CD4-positive, alpha-beta T cell (primary cell): ENCODE measurements around the gene STXBP2. TPM values are rescaled to one million over a fixed set of nuclear protein-coding genes. Genes with fewer than 3 reads are reported as not detected.

Source experiments
- ATAC-seq: fragments of 200-7000 bp; cut with Tn5 transposase; one replicate; pipeline ENCODE4 v1.10.0; 2022; ENCODE audit warnings: mild to moderate bottlenecking; ENCODE audit not compliant: poor library complexity
- CTCF ChIA-PET: fragments of 350-600 bp; sonication (Branson Sonifier 250); formaldehyde crosslinking; loops from one replicate; lab custom pipeline; 2021; ENCODE audit warnings: antibody characterized with exemption, inconsistent platforms; lab: Charles Lee
- POLR2A ChIA-PET: fragments of 350-600 bp; sonication (Branson Sonifier 250); formaldehyde crosslinking; loops from one replicate; lab custom pipeline; 2021; ENCODE audit warnings: antibody characterized with exemption, inconsistent platforms; lab: Charles Lee
- DNase-seq, 14 experiments: peaks; one replicate each; pipeline ENCODE4 v3.0.0-alpha.2; 2013 to 2020; ENCODE audit warnings: mixed read lengths in 2 of 14
- H3K27ac ChIP-seq, 2 donors: one replicate each; pipeline versions ENCODE4 v1.5.1 to v1.7.0; 2013; ENCODE audit warnings: low read length in 2 of 2, low read depth in 1 of 2, mild to moderate bottlenecking in 1 of 2
- H3K27me3 ChIP-seq, 2 experiments: 1 replicate in 1 of 2; 2 replicates in 1 of 2; pipeline versions ENCODE4 v1.6.1 to v1.7.0; 2013; ENCODE audit warnings: low read length in 2 of 2, control low read depth in 1 of 2, mild to moderate bottlenecking in 1 of 2, moderate library complexity in 1 of 2; ENCODE audit not compliant: insufficient read depth in 2 of 2, control insufficient read depth in 1 of 2
- H3K36me3 ChIP-seq: one replicate; pipeline ENCODE4 v1.6.1; 2013; ENCODE audit warnings: low read length, control low read depth; ENCODE audit not compliant: insufficient read depth
- H3K4me1 ChIP-seq: one replicate; pipeline ENCODE4 v1.6.1; 2013; ENCODE audit warnings: low read length, control low read depth; ENCODE audit not compliant: insufficient read depth
- H3K4me3 ChIP-seq: one replicate; pipeline ENCODE4 v1.5.1; 2013; ENCODE audit warnings: mild to moderate bottlenecking, low read length, moderate library complexity
- H3K9me3 ChIP-seq, 2 experiments: 1 replicate in 1 of 2; 2 replicates in 1 of 2; pipeline versions ENCODE4 v1.6.1 to v1.7.0; 2013; ENCODE audit warnings: low read length in 2 of 2, mild to moderate bottlenecking in 2 of 2, control low read depth in 1 of 2, moderate library complexity in 1 of 2; ENCODE audit not compliant: control insufficient read depth in 1 of 2, insufficient read depth in 1 of 2
- H3K27ac Mint-ChIP-seq: one replicate; pipeline ENCODE4 v1.8.0; 2020; ENCODE audit warnings: mixed read lengths
- H3K27me3 Mint-ChIP-seq: one replicate; pipeline ENCODE4 v1.8.0; 2021; ENCODE audit warnings: mixed read lengths
- H3K36me3 Mint-ChIP-seq: one replicate; pipeline ENCODE4 v1.8.0; 2021; ENCODE audit warnings: low read depth, mixed read lengths
- H3K4me1 Mint-ChIP-seq: one replicate; pipeline ENCODE4 v1.8.0; 2021; ENCODE audit warnings: low read depth, mixed read lengths
- H3K4me3 Mint-ChIP-seq: one replicate; pipeline ENCODE4 v1.8.0; 2020; ENCODE audit warnings: mild to moderate bottlenecking, mixed read lengths
- H3K9me3 Mint-ChIP-seq: one replicate; pipeline ENCODE4 v1.8.0; 2020; ENCODE audit warnings: mixed read lengths
- intact Hi-C, 2 experiments: fragments of 100-400 bp; cut with DNase I in 1 of 2; cut with micrococcal nuclease in 1 of 2; formaldehyde crosslinking; loops; one replicate each; pipeline versions ENCODE4 v1.15.1 to v1.9.0; 2023 to 2025; cut with DNase I, micrococcal nuclease
- total RNA-seq, 174 experiments: library from RNA in 2 of 174; stranded (reverse) in 2 of 174; gene quantifications; one replicate each; pipeline ENCODE4 v1.2.3 and lab custom pipeline; 2021 to 2026
- TF ChIP-seq, protein P1 (sequence below): fragments of 200-600 bp; IDR thresholded peaks from one replicate; pipeline ENCODE4 v1.8.0; 2022; ENCODE audit warnings: antibody characterized with exemption, mild to moderate bottlenecking

STXBP2 gene
- total RNA-seq, 2 experiments from 2014 or later, result 234 to 241 TPM

DNA sequence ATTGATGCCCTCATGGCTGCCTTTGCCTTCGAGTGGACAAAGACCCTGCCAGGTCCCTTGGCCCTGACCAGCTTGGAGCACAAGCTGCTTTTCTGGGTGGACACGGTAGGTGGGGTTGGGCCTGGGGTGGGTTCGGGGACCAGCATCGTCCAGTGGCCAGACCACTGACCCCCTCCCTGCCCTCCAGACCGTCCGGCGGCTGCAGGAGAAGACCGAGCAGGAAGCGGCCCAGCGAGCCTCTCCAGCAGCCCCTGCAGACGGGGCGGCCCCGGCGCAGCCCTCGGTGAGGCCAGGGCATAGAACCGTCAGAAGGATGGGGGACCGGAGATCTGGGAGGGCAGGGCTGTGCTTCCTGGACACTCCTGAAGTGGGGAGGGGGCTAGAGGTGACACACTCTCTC is 30.6 kb upstream of the STXBP2 start:
- H3K9me3 ChIP-seq, result peaks cover 0 to 11% of the 10 kb centered on the region in 2 experiments
- intact Hi-C loops, result no loop called here
- CTCF ChIA-PET, result no interaction called here
- ATAC-seq (no peak), DNase-seq (no peak)
- no peaks in the 10 kb centered on the region for H3K36me3 ChIP-seq
- Mint-ChIP-seq H3K4me1 (no peaks in the 10 kb centered on the region), H3K4me3 (no peak overlapping the region), H3K9me3 (no peaks in the 10 kb centered on the region), H3K27ac (no peak overlapping the region), H3K36me3 (no peaks in the 10 kb centered on the region), H3K27me3 (peaks cover 21% of the 10 kb centered on the region)
- H3K4me3 ChIP-seq, result no peak overlapping the region
- POLR2A ChIA-PET, result no interaction called here
- no peak overlapping the region for H3K27ac ChIP-seq
- TF ChIP-seq, protein P1, sequence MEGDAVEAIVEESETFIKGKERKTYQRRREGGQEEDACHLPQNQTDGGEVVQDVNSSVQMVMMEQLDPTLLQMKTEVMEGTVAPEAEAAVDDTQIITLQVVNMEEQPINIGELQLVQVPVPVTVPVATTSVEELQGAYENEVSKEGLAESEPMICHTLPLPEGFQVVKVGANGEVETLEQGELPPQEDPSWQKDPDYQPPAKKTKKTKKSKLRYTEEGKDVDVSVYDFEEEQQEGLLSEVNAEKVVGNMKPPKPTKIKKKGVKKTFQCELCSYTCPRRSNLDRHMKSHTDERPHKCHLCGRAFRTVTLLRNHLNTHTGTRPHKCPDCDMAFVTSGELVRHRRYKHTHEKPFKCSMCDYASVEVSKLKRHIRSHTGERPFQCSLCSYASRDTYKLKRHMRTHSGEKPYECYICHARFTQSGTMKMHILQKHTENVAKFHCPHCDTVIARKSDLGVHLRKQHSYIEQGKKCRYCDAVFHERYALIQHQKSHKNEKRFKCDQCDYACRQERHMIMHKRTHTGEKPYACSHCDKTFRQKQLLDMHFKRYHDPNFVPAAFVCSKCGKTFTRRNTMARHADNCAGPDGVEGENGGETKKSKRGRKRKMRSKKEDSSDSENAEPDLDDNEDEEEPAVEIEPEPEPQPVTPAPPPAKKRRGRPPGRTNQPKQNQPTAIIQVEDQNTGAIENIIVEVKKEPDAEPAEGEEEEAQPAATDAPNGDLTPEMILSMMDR, result no peak
- peaks cover 2% of the 10 kb centered on the region for H3K4me1 ChIP-seq
- peaks cover 0 to 2% of the 10 kb centered on the region in 2 experiments for H3K27me3 ChIP-seq

DNA sequence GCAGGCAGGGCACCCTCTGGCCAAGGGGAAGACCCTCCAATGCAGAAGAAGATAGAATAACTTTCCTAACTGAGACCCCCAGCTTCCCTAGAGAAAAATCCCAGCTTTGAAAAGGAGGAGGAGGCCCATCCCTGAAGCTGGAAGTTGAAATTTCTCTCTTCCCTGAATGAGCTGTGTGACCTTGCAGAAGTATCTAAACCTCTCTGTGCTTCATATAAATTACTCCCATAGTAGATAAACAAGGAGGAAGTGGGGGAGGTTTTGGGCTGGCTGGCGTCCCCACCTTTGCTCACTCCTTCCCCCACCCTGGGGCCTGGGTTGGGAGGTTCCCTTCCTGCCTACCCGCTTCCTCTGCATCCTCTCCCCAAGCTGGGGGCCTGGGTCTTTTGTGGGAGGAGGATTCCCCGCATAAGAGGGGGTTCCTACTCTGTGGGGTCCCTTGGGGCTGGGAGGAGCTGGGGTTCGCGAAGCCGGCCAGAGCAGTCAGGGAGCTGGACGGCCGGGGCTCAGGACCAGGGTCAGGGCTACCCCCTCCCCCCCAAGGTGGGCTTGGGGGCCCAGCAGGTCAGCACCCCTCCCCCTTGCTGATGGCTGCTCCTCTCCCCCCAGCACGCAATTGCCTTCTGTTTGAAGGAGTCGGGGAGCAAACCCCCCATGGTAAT is 29.6 kb upstream of the STXBP2 start:
- CTCF ChIA-PET, result no interaction called here
- Histone ChIP-seq H3K27me3 (peaks cover 0 to 2% of the 10 kb centered on the region in 2 experiments), H3K4me1 (peaks cover 2% of the 10 kb centered on the region), H3K4me3 (no peak overlapping the region), H3K9me3 (peaks cover 0 to 11% of the 10 kb centered on the region in 2 experiments), H3K27ac (no peak overlapping the region), H3K36me3 (no peaks in the 10 kb centered on the region)
- intact Hi-C loops, result no loop called here
- Mint-ChIP-seq H3K36me3 (no peaks in the 10 kb centered on the region), H3K27ac (no peak overlapping the region), H3K9me3 (no peaks in the 10 kb centered on the region), H3K4me1 (no peaks in the 10 kb centered on the region), H3K4me3 (no peak overlapping the region), H3K27me3 (peaks cover 16% of the 10 kb centered on the region)
- POLR2A ChIA-PET, result interaction anchor here (1.0 kb wide), 1 partner anchor 22 kb away, joined by 3 read pairs; the partner anchor contains the start of genes PET100 and XAB2
- DNase-seq (no peak), ATAC-seq (no peak)
- TF ChIP-seq, protein P1, result no peak

DNA sequence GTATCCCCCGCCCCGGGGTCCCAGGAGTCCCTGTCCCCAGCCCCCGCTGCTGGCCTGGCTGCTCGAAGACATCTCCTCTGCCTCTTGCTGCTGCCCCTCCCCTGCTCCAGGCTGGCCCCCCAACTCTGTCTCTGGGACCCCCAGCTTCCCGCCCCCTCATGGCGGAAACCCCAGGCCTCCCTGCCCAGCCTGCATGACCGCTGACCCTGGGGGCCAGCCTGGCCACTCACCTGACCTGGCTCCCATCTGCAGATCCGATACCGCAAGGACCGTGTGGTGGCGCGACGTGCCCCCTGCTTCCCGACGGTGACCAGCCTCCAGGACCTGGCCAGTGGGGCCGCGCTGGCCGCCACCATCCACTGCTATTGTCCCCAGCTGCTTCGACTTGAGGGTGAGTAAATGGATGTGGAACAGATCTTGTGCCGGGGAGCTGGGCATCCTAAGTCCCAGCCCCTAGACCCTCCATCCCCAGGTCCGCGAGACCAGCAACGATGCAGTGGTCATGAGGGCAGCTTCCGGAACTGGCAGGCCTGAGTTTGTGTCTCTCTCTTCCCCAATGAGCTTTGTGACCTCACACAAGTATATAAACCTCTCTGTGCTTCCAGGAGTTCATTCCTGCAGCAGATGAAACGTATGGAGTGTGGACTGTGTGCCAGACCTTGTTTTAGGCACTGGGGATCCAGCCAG is 28.9 kb upstream of the STXBP2 start:
- ATAC-seq (no peak), DNase-seq (no peak)
- intact Hi-C loops, result no loop called here
- CTCF ChIA-PET, result no interaction called here
- TF ChIP-seq, protein P1, result no peak
- Mint-ChIP-seq H3K4me1 (no peaks in the 10 kb centered on the region), H3K4me3 (no peak overlapping the region), H3K27me3 (peaks cover 15% of the 10 kb centered on the region), H3K9me3 (no peaks in the 10 kb centered on the region), H3K36me3 (no peaks in the 10 kb centered on the region), H3K27ac (no peak overlapping the region)
- H3K4me1 ChIP-seq, result peaks cover 2% of the 10 kb centered on the region
- H3K4me3 ChIP-seq, result no peak overlapping the region
- POLR2A ChIA-PET, result interaction anchor here (1.0 kb wide), 1 partner anchor 21 kb away, joined by 3 read pairs; the partner anchor contains the start of genes PET100 and XAB2
- no peaks in the 10 kb centered on the region for H3K36me3 ChIP-seq
- H3K27ac ChIP-seq, result no peak overlapping the region
- peaks cover 0 to 2% of the 10 kb centered on the region in 2 experiments for H3K27me3 ChIP-seq
- peaks cover 0 to 11% of the 10 kb centered on the region in 2 experiments for H3K9me3 ChIP-seq
